Caco-2 (cell line): ENCODE results near the gene GALNT1. TPM values are rescaled to one million over a fixed set of nuclear protein-coding genes. Genes with fewer than 3 reads are reported as not detected.

Experiments
- BruUV-seq: library from RNA; stranded (reverse); fragments of 400-500 nt; replicated peaks from 2 replicates; lab custom pipeline; 2021; lab: Mats Ljungman, UMichigan
- CTCF ChIA-PET: fragments of 300-600 bp; sonication (Branson Sonifier 250); formaldehyde crosslinking; loops from one replicate; lab custom pipeline; 2022; ENCODE audit warnings: antibody characterized with exemption; lab: Charles Lee
- POLR2A ChIA-PET: fragments of 300-600 bp; sonication (Branson Sonifier 250); formaldehyde crosslinking; loops from one replicate; lab custom pipeline; 2022; ENCODE audit warnings: antibody characterized with exemption; lab: Charles Lee
- DNase-seq, 2 experiments: peaks; one replicate each; pipeline versions ENCODE4 v3.0.0 to v3.0.0-alpha.2; 2020 to 2022
- H3K27me3 ChIP-seq: replicated peaks from 2 replicates; pipeline ENCODE4 v1.6.0; 2011; ENCODE audit warnings: low read length; ENCODE audit not compliant: control insufficient read depth, insufficient read depth
- H3K36me3 ChIP-seq: 2 replicates; pipeline ENCODE4 v1.5.1; 2011; ENCODE audit warnings: low read length; ENCODE audit not compliant: control insufficient read depth, insufficient read depth
- H3K4me1 ChIP-seq: fragments of 250-450 bp; sonication (Bioruptor Pico); 2 replicates; pipeline ENCODE4 v1.5.1; 2020; ENCODE audit warnings: mild to moderate bottlenecking
- H3K4me3 ChIP-seq: 2 replicates; pipeline ENCODE4 v1.5.1; 2011; ENCODE audit warnings: low read depth, mild to moderate bottlenecking, control low read depth, low read length
- H3K9me3 ChIP-seq: fragments of 250-450 bp; sonication (Bioruptor Pico); 2 replicates; pipeline ENCODE4 v1.5.1; 2020; ENCODE audit warnings: mild to moderate bottlenecking, moderate library complexity
- H3K27ac Mint-ChIP-seq: one replicate; pipeline ENCODE4 v1.8.0; 2022; ENCODE audit warnings: mixed read lengths; ENCODE audit not compliant: unreplicated experiment
- H3K27me3 Mint-ChIP-seq: one replicate; pipeline ENCODE4 v1.8.0; 2022; ENCODE audit warnings: mixed read lengths; ENCODE audit not compliant: insufficient read depth, unreplicated experiment
- H3K36me3 Mint-ChIP-seq: one replicate; pipeline ENCODE4 v1.8.0; 2022; ENCODE audit warnings: mild to moderate bottlenecking, mixed read lengths; ENCODE audit not compliant: insufficient read depth, unreplicated experiment
- H3K4me1 Mint-ChIP-seq: one replicate; pipeline ENCODE4 v1.8.0; 2022; ENCODE audit warnings: low read depth, mixed read lengths; ENCODE audit not compliant: unreplicated experiment
- H3K4me3 Mint-ChIP-seq: one replicate; pipeline ENCODE4 v1.8.0; 2022; ENCODE audit warnings: mild to moderate bottlenecking, moderate library complexity, mixed read lengths; ENCODE audit not compliant: unreplicated experiment
- H3K9me3 Mint-ChIP-seq: one replicate; pipeline ENCODE4 v1.8.0; 2022; ENCODE audit warnings: mixed read lengths; ENCODE audit not compliant: unreplicated experiment
- CTCF ChIP-seq, 2 experiments: fragments of 200-600 bp in 1 of 2; IDR thresholded peaks; 1 replicate in 1 of 2; 2 replicates in 1 of 2; pipeline versions ENCODE4 v1.5.1 to v1.8.0; 2011 to 2022; ENCODE audit warnings: antibody characterized with exemption in 1 of 2, control low read depth in 1 of 2, inconsistent platforms in 1 of 2, low read depth in 1 of 2, low read length in 1 of 2, mild to moderate bottlenecking in 1 of 2, moderate library complexity in 1 of 2; ENCODE audit not compliant: insufficient read depth in 1 of 2, severe bottlenecking in 1 of 2, unreplicated experiment in 1 of 2
- intact Hi-C: fragments of 100-400 bp; cut with micrococcal nuclease; formaldehyde crosslinking; loops from one replicate; pipeline ENCODE4 v1.10.0; 2022; ENCODE audit not compliant: unreplicated experiment
- total RNA-seq: library from RNA; stranded (reverse); gene quantifications from 2 replicates; pipeline ENCODE4 v1.2.3, GENCODE V29; 2022

Gene GALNT1
- total RNA-seq, 1 experiment from 2014 or later = 53.6 TPM

GRCh38 chr18:35697869-35698268, 116.3 kb downstream of the GALNT1 start:
- no peaks in the 10 kb centered on the region for H3K9me3 ChIP-seq
- intact Hi-C loops = no loop called here
- no peak overlapping the region for H3K4me3 ChIP-seq
- Mint-ChIP-seq H3K4me3 (no peak overlapping the region), H3K9me3 (no peaks in the 10 kb centered on the region), H3K4me1 (no peaks in the 10 kb centered on the region), H3K27me3 (no peaks in the 10 kb centered on the region), H3K27ac (no peak overlapping the region), H3K36me3 (peaks cover 4% of the 10 kb centered on the region)
- no TSS peak for BruUV-seq
- no peak for TF ChIP-seq CTCF (IDR thresholded peaks at IDR 0.05; ENCODE audit: insufficient read depth in 1 of 2, low read depth in 1 of 2, low read length in 1 of 2, severe bottlenecking in 1 of 2, unreplicated experiment in 1 of 2)
- ChIA-PET CTCF (no interaction called here), POLR2A (no interaction called here)
- DNase-seq = no peak
- H3K36me3 ChIP-seq = no peaks in the 10 kb centered on the region
- no peaks in the 10 kb centered on the region for H3K4me1 ChIP-seq
- no peaks in the 10 kb centered on the region for H3K27me3 ChIP-seq

- no peak overlapping the region for H3K4me3 ChIP-seq
- no TSS peak for BruUV-seq
- H3K4me1 ChIP-seq = no peaks in the 10 kb centered on the region
- Mint-ChIP-seq H3K27ac (no peak overlapping the region), H3K27me3 (no peaks in the 10 kb centered on the region), H3K4me1 (no peaks in the 10 kb centered on the region), H3K36me3 (peaks cover 4% of the 10 kb centered on the region), H3K9me3 (no peaks in the 10 kb centered on the region), H3K4me3 (no peak overlapping the region)
- H3K9me3 ChIP-seq = no peaks in the 10 kb centered on the region
- H3K27me3 ChIP-seq = no peaks in the 10 kb centered on the region
- intact Hi-C loops = no loop called here
- TF ChIP-seq CTCF (IDR thresholded peaks at IDR 0.05; ENCODE audit: insufficient read depth in 1 of 2, low read depth in 1 of 2, low read length in 1 of 2, severe bottlenecking in 1 of 2, unreplicated experiment in 1 of 2) = no peak
- ChIA-PET CTCF (no interaction called here), POLR2A (no interaction called here)
- H3K36me3 ChIP-seq = no peaks in the 10 kb centered on the region
- DNase-seq = no peak
Observed at GRCh38 chr18:35703043-35703688, 121.6 kb downstream of the GALNT1 start.

GRCh38 chr18:35705988-35706387, 124.4 kb downstream of the GALNT1 start:
- Mint-ChIP-seq H3K9me3 (no peaks in the 10 kb centered on the region), H3K4me1 (no peaks in the 10 kb centered on the region), H3K27ac (no peak overlapping the region), H3K36me3 (no peaks in the 10 kb centered on the region), H3K4me3 (no peak overlapping the region), H3K27me3 (no peaks in the 10 kb centered on the region)
- TF ChIP-seq CTCF (IDR thresholded peaks at IDR 0.05; ENCODE audit: insufficient read depth in 1 of 2, low read depth in 1 of 2, low read length in 1 of 2, severe bottlenecking in 1 of 2, unreplicated experiment in 1 of 2) = no peak
- no TSS peak for BruUV-seq
- no peaks in the 10 kb centered on the region for H3K36me3 ChIP-seq
- H3K4me3 ChIP-seq = no peak overlapping the region
- no peaks in the 10 kb centered on the region for H3K27me3 ChIP-seq
- DNase-seq = no peak
- no peaks in the 10 kb centered on the region for H3K9me3 ChIP-seq
- H3K4me1 ChIP-seq = no peaks in the 10 kb centered on the region
- ChIA-PET CTCF (no interaction called here), POLR2A (no interaction called here)
- intact Hi-C loops = no loop called here
